Astrocyte of the spinal cord (primary cell): ENCODE measurements around the gene PTPN7.

ENCODE experiments used
- DNase-seq: peaks from one replicate; pipeline ENCODE4 v3.0.0; 2011; ENCODE audit warnings: low read depth, low spot score
- H3K4me3 ChIP-seq: 2 replicates; pipeline ENCODE4 v1.5.1; 2011; ENCODE audit warnings: low read depth, mild to moderate bottlenecking, low read length, moderate library complexity
- in situ Hi-C: cut with HindIII; loops from 2 replicates; pipeline ENCODE4 v1.10.0; 2017; ENCODE audit warnings: low sequenced_read_pairs
- TF ChIP-seq, protein P1 (sequence below): IDR thresholded peaks from 2 replicates; pipeline ENCODE4 v1.5.1; 2012; ENCODE audit warnings: low read depth, mild to moderate bottlenecking, low read length, inconsistent platforms

PTPN7 gene

DNA sequence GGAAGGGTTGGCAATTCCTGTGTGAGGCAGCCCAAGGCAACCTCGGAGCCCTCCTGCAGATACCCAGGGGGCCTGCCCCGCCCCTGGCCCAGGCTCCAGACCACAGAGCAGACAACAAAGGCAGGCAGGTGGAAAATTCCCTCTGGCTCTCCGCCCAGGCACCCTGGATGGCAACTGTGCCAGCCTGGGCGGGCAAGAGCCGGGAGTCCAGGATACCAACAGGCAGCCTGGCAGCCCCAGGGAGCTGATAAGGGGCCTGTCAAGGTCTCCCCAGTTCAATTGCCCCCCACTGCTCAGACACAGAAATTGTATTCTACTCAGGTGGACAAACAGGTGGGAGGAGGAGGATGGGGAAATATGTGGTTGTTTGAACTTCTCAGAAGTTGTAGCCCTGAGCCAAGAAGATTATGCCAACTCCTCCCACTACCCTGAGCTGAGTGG is 53.1 kb downstream of the PTPN7 start:
- TF ChIP-seq, protein P1, sequence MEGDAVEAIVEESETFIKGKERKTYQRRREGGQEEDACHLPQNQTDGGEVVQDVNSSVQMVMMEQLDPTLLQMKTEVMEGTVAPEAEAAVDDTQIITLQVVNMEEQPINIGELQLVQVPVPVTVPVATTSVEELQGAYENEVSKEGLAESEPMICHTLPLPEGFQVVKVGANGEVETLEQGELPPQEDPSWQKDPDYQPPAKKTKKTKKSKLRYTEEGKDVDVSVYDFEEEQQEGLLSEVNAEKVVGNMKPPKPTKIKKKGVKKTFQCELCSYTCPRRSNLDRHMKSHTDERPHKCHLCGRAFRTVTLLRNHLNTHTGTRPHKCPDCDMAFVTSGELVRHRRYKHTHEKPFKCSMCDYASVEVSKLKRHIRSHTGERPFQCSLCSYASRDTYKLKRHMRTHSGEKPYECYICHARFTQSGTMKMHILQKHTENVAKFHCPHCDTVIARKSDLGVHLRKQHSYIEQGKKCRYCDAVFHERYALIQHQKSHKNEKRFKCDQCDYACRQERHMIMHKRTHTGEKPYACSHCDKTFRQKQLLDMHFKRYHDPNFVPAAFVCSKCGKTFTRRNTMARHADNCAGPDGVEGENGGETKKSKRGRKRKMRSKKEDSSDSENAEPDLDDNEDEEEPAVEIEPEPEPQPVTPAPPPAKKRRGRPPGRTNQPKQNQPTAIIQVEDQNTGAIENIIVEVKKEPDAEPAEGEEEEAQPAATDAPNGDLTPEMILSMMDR: no peak
- in situ Hi-C loops: no loop called here
- no peak for DNase-seq
- no peak overlapping the region for H3K4me3 ChIP-seq

DNA sequence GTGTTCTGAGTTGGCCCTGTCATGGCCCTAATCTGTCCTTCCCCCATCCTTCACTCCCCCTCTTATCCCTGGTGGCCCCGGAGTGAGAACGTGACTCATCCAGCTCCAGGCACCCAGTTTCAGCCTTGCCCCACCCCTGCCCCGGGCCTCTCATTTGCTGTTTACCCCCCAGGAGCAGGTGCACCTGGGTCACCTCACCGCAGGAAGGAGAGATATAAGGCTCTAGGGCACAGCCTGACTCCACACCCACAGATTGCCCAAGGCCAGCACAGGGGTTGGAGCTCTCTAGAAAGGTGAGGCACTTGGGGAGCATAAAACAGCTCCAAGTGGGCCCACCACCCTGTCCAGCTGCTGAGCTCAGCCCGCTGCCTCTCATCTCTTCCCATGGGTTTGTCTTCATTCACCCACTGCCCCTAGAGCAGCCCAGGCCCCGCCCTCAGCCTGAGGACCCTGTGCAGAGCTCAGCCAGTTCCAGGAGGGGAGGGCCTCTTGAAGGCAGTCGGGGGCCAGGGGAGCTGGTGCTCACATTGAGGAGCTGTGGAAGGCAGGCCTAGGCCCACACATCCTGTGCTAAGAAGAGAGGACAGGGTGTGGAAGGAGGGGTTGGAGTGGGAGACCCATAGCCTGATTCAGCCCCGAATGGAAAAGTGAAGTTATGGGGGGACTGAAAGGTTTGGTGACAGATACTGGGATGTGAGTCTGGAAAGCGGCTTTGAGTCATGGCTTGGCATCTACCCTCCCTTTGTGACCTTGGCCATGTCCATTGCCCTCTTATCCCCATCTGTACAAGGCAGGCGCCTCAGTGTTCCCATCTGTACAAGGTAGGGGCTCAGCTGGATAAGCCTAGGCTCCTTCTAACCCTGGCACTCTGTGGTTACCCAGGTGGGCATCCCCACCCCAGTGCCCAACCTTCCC is 53.8 kb downstream of the PTPN7 start:
- in situ Hi-C loops: no loop called here
- TF ChIP-seq, protein P1: no peak
- no peak overlapping the region for H3K4me3 ChIP-seq
- DNase-seq: no peak

DNA sequence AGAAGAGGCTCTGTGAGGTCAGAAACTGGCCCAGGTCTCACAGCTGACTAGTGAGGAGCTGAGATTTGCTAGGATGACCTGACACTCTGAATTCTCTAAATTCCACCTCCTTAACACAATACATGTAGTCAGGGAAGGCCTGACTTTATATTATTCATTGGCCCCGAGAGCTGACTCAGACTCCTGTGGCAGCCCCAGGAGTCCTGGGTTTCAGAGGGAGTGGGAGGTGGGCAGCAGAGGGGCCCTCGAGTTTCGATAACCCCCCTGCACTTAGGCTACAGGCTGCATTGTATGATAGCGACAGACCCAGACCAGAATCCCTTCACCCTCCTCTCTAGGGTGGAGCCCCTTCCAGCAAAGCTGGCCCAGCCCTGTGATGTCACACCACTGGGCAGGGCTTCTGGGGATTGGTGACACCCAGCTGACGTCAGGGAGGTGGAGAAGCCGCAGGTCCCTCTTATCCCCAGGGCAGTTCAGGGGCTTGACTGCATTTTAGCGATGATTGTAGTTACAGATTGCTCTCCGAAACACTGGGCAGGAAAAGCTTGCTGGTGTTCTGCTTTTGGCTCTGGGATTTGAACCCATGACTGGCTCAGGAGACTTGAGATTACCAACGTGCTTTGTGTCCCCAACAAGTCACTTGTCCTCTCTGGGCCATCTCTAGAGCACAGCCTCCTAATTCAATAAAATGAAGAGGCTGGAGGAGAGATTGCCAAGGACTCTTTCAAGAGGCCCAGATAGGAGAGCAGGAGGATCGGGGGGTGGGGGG is 54.6 kb downstream of the PTPN7 start:
- DNase-seq: peak; percentile 61
- TF ChIP-seq, protein P1: no peak
- in situ Hi-C loops: no loop called here
- H3K4me3 ChIP-seq: no peak overlapping the region

DNA sequence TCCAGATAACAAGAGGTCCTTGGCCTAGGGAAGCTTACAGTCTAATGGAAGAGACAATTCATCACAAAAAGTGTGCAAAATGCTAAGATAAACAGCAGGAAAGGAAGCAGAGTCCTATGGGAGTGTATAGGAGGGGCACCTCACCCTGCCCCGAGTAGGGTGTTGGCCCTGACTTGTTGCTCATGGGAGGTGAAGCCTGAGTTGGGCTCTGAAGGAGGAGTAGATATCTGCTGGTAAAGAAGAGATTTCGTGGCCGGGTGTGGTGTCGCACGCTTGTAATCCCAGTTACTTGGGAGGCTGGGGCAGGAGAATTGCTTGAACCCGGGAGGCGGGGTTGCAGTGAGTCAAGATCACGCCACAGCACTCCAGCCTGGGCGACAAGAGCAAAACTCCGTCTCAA is 56.3 kb downstream of the PTPN7 start:
- H3K4me3 ChIP-seq: no peak overlapping the region
- TF ChIP-seq, protein P1: no peak
- in situ Hi-C loops: no loop called here
- no peak for DNase-seq

DNA sequence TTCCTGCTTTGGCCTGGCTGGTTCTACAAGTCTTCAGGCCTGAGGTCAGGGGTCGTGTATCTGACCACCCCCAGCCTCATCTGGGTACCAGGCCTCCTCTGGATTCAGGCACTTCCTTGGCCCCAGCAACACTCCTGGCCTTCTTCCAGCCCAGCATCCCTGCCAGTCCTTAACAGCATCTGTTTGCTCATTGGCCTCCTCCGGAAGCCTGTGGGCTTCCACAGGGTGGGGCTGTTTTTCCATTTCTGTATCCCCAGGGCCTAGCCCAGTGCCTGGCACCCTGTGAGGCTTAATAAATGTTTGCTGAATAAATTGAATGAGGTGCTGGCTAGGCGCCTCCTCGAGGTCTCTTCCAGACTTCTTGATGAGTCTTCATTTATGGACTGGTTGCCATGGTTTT is 59.2 kb downstream of the PTPN7 start:
- no peak overlapping the region for H3K4me3 ChIP-seq
- no peak for DNase-seq
- in situ Hi-C loops: no loop called here
- TF ChIP-seq, protein P1: no peak
